ENCODE measurements around the gene ABLIM1.

The ABLIM1 gene

DNA sequence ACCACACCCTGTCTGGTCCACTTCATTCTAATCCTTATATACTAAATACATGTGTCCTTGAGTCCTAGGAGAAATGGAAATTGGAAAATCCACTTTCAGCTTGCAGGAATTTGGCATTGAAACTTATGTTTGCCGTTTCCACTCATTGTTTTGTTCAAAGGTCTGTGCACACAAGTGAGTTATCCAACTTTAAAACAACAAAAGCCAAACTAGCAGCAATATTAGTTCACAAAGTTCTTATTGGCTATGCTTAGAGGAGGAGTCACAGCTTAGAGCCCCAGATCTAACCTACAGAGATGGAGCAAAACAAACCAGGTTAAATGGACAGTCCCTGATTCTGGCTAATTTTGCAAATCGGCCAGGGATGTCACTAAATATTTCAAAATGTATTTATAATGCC lies 209.2 kb downstream of the ABLIM1 start:
- DNase-seq (ENCODE audit: low spot score): no peak

DNA sequence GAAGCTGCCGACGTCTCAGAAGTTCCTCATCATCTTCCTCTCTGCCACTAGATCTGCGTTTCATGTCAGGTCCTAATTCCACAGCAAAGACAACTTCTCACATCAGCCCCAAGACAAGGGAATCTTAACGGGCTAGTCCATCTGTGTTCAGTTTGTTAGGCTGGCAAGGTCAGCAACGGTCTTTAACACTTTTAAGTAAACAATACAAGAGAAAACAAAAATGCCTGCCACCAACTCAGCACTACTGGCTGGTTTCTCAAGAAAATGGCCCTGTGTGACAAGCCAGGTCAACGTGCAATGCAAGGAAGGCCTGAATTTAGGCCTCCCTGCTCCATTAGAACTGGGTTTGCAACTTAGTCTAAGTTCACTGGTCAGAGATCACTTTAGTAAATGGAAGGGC lies 212.7 kb downstream of the ABLIM1 start:
- DNase-seq (ENCODE audit: low spot score): no peak

DNA sequence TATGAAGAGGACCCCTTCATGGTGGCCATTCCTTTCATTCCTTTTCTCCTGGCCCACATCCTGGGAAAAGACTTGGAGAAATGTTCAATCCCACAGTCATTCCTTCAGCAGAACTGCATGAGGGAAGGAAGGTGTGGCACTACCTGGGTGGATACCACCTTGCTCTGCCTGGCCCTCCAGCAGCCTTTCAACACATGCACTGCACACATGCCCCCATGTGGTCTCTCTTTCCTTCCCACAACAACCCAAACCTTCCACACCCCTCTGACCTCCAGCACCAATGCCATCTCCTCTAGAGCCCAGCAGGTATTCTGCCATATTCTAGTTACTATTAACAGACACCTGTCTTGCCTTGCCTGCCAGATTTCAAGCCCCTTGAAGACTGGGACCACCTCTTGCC lies 213.3 kb downstream of the ABLIM1 start:
- DNase-seq (ENCODE audit: low spot score): no peak

- no peak for DNase-seq (ENCODE audit: low spot score)
Measured at GRCh38 chr10:114442091-114442630, 215.9 kb downstream of the ABLIM1 start.

GRCh38 chr10:114441107-114441506 lies 217.0 kb downstream of the ABLIM1 start:
- no peak for DNase-seq (ENCODE audit: low spot score)

- no peak for DNase-seq (ENCODE audit: low spot score)
Measured at GRCh38 chr10:114437473-114438292, 220.4 kb downstream of the ABLIM1 start.

GRCh38 chr10:114436941-114437340 lies 221.1 kb downstream of the ABLIM1 start:
- DNase-seq (ENCODE audit: low spot score): no peak

GRCh38 chr10:114432566-114433093 lies 225.4 kb downstream of the ABLIM1 start:
- no peak for DNase-seq (ENCODE audit: low spot score)

- no peak for DNase-seq (ENCODE audit: low spot score)
Measured at GRCh38 chr10:114431414-114432135, 226.5 kb downstream of the ABLIM1 start.

DNA sequence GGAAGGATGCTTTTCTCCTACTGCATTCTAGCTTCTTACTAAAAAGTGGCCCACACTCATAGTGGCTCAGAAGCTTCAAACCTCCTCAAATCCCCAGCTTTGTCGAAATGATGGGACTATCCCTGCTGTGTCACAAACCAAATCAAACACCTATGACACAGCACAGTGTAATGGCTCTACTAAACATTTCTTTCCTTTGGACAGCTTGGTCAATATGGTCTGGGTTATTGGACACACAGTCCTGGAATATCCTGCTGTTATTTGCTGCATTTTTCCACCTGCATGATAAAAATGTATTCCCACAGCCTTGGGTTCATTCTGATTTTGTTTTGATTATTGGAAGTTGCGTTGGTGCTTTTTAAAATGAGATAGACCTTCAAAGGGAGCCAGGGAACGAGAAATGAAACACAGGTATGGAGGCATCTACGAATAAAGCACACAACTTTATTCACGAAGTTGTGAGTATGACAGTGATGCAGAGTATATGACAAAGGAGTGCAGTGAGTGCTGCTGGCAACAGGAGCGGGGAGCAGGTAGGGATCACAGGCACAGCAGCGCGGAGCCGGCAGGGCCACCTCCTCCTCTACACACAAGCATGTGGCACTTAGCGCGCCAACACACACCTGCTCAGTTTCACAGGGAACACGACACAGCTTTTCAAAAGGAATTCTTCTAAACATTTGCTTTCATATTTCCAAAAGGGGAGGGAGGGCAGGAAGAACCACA lies 227.2 kb downstream of the ABLIM1 start:
- DNase-seq (ENCODE audit: low spot score): no peak

DNA sequence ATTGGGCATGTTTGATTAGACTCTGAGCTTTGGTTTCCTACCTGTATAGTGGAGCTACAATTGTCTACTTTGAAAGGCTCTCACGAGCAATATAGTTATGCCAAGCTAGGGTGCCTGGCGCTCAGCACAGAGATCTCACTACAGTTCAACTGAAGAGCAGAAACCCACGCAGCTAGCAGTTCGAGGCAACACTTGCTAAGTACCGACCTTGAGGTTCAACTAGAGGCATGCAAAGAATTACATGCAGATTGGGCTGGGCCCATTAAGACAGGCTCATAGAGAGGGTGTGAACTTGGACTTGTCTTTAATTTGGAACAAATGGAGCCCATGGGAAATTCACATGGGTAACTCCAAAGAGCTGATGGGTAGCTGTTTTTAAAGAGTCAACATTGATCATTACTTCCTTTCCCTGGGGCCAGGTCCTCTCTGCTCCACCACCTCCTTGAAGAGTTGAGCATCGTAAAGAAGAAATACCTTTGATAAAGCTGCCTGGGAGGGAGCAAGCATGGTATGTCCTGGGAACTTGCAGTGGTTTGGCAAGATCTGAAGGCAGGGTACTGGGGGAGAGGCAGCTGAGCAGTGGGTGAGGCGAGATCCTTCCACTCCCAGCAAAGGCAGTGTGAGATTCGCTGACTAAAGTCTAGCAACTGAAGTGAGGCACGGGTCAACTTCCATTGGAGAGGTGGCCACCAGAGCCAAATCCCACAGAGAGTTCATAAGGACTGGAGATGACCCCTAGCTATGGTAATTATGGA lies 228.3 kb downstream of the ABLIM1 start:
- DNase-seq (ENCODE audit: low spot score): no peak

GRCh38 chr10:114427124-114427852 lies 230.8 kb downstream of the ABLIM1 start:
- no peak for DNase-seq (ENCODE audit: low spot score)

DNA sequence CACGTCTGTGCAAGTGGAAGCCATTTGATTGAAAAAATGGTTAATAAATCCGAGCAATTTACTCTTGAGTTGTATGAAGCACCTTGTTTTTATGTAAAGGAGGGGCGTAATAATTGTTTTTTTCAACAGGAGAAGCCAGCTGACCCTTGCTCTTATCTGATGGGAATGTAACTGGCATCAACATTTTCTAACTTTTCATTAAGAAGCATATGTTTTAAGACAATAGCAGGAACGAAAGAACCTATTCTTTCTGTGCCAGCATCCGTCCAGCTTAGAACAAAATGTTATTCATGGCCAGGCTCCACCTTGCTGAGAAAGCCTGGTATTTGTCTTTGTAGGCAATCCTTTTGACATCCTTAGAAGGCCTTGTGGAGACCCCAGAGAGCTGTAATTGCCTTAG lies 231.6 kb downstream of the ABLIM1 start:
- no peak for DNase-seq (ENCODE audit: low spot score)

DNA sequence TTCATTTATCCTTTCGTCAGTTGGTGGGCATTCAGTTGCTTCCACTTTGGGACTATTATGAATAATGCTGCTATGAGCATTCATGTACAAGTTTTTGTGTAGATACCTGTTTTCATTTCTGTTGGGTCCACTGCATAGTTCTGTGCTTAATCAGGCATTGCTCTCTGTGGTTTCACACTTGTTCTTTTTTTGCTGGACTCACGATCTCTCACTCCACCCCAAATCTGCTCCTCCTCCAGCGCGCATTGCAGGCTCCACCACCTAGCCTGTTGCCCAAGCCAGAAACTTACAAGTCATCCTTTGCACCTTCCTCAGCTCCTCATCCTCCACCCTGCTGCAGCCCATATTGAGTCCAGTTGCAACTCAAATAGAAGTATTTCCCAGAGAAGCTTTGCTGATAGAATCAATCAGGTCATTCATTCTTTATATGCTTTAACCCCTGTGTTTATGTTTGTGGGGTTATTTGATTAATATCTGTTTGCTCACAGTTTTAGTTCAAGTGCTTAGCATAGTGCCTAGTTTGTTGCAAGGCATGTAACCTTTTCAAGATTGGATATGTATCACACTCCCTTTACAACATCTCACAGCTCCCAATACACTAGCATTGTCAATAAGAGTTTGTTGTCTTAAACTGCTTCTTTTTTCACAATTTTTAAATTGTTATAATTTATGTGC lies 237.1 kb downstream of the ABLIM1 start:
- no peak for DNase-seq (ENCODE audit: low spot score)

DNA sequence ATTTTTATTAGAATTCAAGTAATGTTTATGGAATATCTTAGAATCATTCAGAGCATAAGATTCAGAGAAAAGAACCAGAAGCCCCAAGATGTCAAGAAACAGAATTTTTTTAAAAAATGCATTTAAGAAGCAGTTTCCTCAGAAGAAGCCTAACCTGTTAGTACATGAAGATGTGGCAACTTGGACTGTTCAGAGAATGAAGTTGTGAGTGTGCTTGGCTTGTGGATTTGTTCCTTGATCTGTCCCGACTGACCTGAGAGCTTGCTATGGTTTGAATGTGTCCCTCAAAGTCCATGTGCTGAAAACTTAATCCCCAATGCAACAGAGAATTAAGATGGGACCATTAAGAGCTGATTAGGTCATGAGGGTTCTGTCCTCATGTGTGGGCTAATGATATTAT lies 240.0 kb downstream of the ABLIM1 start:
- no peak for DNase-seq (ENCODE audit: low spot score)

GRCh38 chr10:114412907-114413797 lies 244.9 kb downstream of the ABLIM1 start:
- DNase-seq (ENCODE audit: low spot score): no peak

GRCh38 chr10:114408968-114409444 lies 249.1 kb downstream of the ABLIM1 start:
- no peak for DNase-seq (ENCODE audit: low spot score)

GRCh38 chr10:114408112-114408967 lies 249.7 kb downstream of the ABLIM1 start:
- DNase-seq (ENCODE audit: low spot score): no peak
